SHP77 (cell line): Measurements from ENCODE around the gene DNER.
A peak's percentile ranks its signal among the peaks of the same experiment; 100 is the strongest.

ENCODE experiments used
- DNase-seq, 2 experiments: peaks; one replicate each; lab custom pipeline; 2025; lab: John Stamatoyannopoulos, UW

DNER gene

GRCh38 chr2:229490167-229490566 is 224.2 kb downstream of the DNER start:
- DNase-seq, result no peak

GRCh38 chr2:229489016-229489415 is 225.3 kb downstream of the DNER start:
- DNase-seq, result peak; percentile 40 to 55

- DNase-seq, result no peak
Measured at GRCh38 chr2:229488232-229488631, 226.1 kb downstream of the DNER start.

GRCh38 chr2:229486673-229487072 is 227.7 kb downstream of the DNER start:
- DNase-seq, result no peak

- DNase-seq, result no peak
Measured at GRCh38 chr2:229485857-229486256, 228.5 kb downstream of the DNER start.

GRCh38 chr2:229477269-229477755 is 237.0 kb downstream of the DNER start:
- DNase-seq, result no peak

- DNase-seq, result no peak
Measured at GRCh38 chr2:229475778-229476177, 238.6 kb downstream of the DNER start.

GRCh38 chr2:229474125-229474524 is 240.2 kb downstream of the DNER start:
- no peak for DNase-seq

GRCh38 chr2:229470781-229471180 is 243.6 kb downstream of the DNER start:
- DNase-seq, result no peak

- DNase-seq, result no peak
Measured at GRCh38 chr2:229467783-229468182, 246.6 kb downstream of the DNER start.

GRCh38 chr2:229463841-229464346 is 250.5 kb downstream of the DNER start:
- DNase-seq, result no peak

GRCh38 chr2:229462112-229462511 is 252.2 kb downstream of the DNER start:
- no peak for DNase-seq

GRCh38 chr2:229456091-229456490 is 258.3 kb downstream of the DNER start:
- no peak for DNase-seq

GRCh38 chr2:229454934-229455631 is 259.3 kb downstream of the DNER start:
- DNase-seq, result no peak

- no peak for DNase-seq
Measured at GRCh38 chr2:229453230-229453629, 261.1 kb downstream of the DNER start.

- DNase-seq, result no peak
Measured at GRCh38 chr2:229451852-229452251, 262.5 kb downstream of the DNER start.

GRCh38 chr2:229447227-229447626 is 267.1 kb downstream of the DNER start:
- DNase-seq, result no peak

- no peak for DNase-seq
Measured at GRCh38 chr2:229446350-229446749, 268.0 kb downstream of the DNER start.

- no peak for DNase-seq
Measured at GRCh38 chr2:229445501-229446211, 268.7 kb downstream of the DNER start.

- DNase-seq, result no peak
Measured at GRCh38 chr2:229445019-229445418, 269.3 kb downstream of the DNER start.

GRCh38 chr2:229443546-229444268 is 270.6 kb downstream of the DNER start:
- DNase-seq, result no peak

GRCh38 chr2:229443141-229443540 is 271.2 kb downstream of the DNER start:
- no peak for DNase-seq
